ENCODE measurements around the gene MORN1.

GRCh38 chr1:2344744-2345296, 46.5 kb downstream of the MORN1 start:
- TF ChIP-seq CTCF (optimal IDR thresholded peaks at IDR 0.05 in 1 of 3, IDR thresholded peaks at IDR 0.05 in 1 of 3, conservative IDR thresholded peaks at IDR 0.05 in 1 of 3; ENCODE audit: extremely low read depth in 1 of 3, insufficient read depth in 2 of 3, low read length in 3 of 3) (no peak), EZH2 (IDR thresholded peaks at IDR 0.05; ENCODE audit: low read length) (no peak)
